Thoracic aorta (tissue), 2 donors: ENCODE measurements around the gene IFIT5. TPM values are rescaled to one million over a fixed set of nuclear protein-coding genes. Genes with fewer than 3 reads are reported as not detected.

ENCODE experiments used
- ATAC-seq: fragments of 150-250 bp; one replicate; pipeline ENCODE4 v1.8.0; 2017; ENCODE audit warnings: low read depth; ENCODE audit not compliant: insufficient number of reproducible peaks, low FRiP score
- DNase-seq: peaks from one replicate; pipeline ENCODE4 v3.0.0-alpha.2; 2020; ENCODE audit warnings: low spot score
- H3K27ac ChIP-seq, 2 donors: fragments of 200-600 bp; sonication (generic); 1 replicate in 1 of 2; 2 replicates in 1 of 2; pipeline ENCODE4 v1.5.1; 2016; ENCODE audit warnings: mild to moderate bottlenecking in 2 of 2, moderate library complexity in 2 of 2
- H3K27me3 ChIP-seq: fragments of 200-600 bp; sonication (generic); replicated peaks from 2 replicates; pipeline ENCODE4 v1.6.0; 2016; ENCODE audit warnings: mild to moderate bottlenecking; ENCODE audit not compliant: insufficient read depth
- H3K36me3 ChIP-seq: fragments of 200-600 bp; sonication (generic); one replicate; pipeline ENCODE4 v1.5.1; 2016
- H3K4me1 ChIP-seq, 2 donors: fragments of 200-600 bp; sonication (generic); 1 replicate in 1 of 2; 2 replicates in 1 of 2; pipeline versions ENCODE4 v1.5.1 to v1.6.0; 2016; ENCODE audit warnings: low read depth in 2 of 2, mild to moderate bottlenecking in 1 of 2; ENCODE audit not compliant: control insufficient read depth in 1 of 2
- H3K4me3 ChIP-seq: fragments of 200-600 bp; sonication (generic); 2 replicates; pipeline ENCODE4 v1.5.1; 2016; ENCODE audit warnings: mild to moderate bottlenecking
- H3K9me3 ChIP-seq: fragments of 200-600 bp; sonication (generic); 2 replicates; pipeline ENCODE4 v1.5.1; 2016
- total RNA-seq, 2 donors: library from RNA; depleted of rRNA; stranded (reverse); fragments of >200 nt; gene quantifications; one replicate each; pipeline versions ENCODE4 v1.1.0 to v1.2.3, GENCODE V29; 2016
- TF ChIP-seq, protein P1 (sequence below): fragments of 200-600 bp; sonication (generic); IDR thresholded peaks from one replicate; pipeline ENCODE4 v1.5.1; 2019; ENCODE audit warnings: antibody characterized with exemption

Gene IFIT5
- 10 to 100 TPM; 19.5 to 24.8 TPM for total RNA-seq

- no peaks in the 10 kb centered on the region for H3K27me3 ChIP-seq
- no peaks in the 10 kb centered on the region for H3K36me3 ChIP-seq
- peak; percentile 72 for ATAC-seq
- peaks cover 10 to 38% of the 10 kb centered on the region in 2 donors for H3K4me1 ChIP-seq
- TF ChIP-seq, protein P1, sequence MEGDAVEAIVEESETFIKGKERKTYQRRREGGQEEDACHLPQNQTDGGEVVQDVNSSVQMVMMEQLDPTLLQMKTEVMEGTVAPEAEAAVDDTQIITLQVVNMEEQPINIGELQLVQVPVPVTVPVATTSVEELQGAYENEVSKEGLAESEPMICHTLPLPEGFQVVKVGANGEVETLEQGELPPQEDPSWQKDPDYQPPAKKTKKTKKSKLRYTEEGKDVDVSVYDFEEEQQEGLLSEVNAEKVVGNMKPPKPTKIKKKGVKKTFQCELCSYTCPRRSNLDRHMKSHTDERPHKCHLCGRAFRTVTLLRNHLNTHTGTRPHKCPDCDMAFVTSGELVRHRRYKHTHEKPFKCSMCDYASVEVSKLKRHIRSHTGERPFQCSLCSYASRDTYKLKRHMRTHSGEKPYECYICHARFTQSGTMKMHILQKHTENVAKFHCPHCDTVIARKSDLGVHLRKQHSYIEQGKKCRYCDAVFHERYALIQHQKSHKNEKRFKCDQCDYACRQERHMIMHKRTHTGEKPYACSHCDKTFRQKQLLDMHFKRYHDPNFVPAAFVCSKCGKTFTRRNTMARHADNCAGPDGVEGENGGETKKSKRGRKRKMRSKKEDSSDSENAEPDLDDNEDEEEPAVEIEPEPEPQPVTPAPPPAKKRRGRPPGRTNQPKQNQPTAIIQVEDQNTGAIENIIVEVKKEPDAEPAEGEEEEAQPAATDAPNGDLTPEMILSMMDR, result no peak
- peak within 1 kb of the TSS; percentile 92 to 95 for H3K27ac ChIP-seq
- H3K4me3 ChIP-seq, result peak within 1 kb of the TSS; percentile 96
- DNase-seq, result no peak
- no peaks in the 10 kb centered on the region for H3K9me3 ChIP-seq
Measured at GRCh38 chr10:89414146-89414878, at the start of gene IFIT5. IFIT5 (plus strand) TSS chr10:89414568; CDS start chr10:89414799, 231 bp downstream.

GRCh38 chr10:89367529-89367928 is 46.8 kb upstream of the IFIT5 start:
- ATAC-seq (peak; percentile 29), DNase-seq (no peak)
- Histone ChIP-seq H3K27me3 (no peaks in the 10 kb centered on the region), H3K27ac (peak overlapping the region in 1 of 2 donors; percentile 25), H3K4me3 (no peak overlapping the region), H3K9me3 (no peaks in the 10 kb centered on the region), H3K36me3 (no peaks in the 10 kb centered on the region), H3K4me1 (peaks cover 15 to 36% of the 10 kb centered on the region in 2 donors)
- TF ChIP-seq, protein P1, result no peak

DNA sequence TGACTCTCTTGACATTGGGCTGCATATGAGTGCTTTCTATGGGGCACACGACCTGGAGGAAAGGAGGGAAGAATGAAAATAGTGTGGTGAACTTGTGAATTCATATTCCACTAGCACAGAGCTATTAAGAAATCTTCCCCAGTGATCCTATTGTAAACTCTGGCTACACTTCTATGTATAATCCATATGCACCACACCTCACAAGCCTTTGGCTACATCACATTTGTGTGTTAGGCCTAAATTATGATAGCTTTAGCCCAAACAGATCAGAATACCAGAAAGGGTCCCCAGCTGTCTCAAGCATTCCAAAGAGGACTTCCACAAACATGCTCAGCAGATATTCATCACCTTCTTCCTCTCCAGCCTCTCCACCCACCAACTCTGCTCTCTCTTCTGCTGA is 46.2 kb upstream of the IFIT5 start:
- TF ChIP-seq, protein P1, result no peak
- Histone ChIP-seq H3K4me1 (peaks cover 15 to 36% of the 10 kb centered on the region in 2 donors), H3K27ac (no peak overlapping the region), H3K9me3 (no peaks in the 10 kb centered on the region), H3K4me3 (no peak overlapping the region), H3K36me3 (no peaks in the 10 kb centered on the region), H3K27me3 (no peaks in the 10 kb centered on the region)
- no peak for ATAC-seq
- DNase-seq, result no peak

GRCh38 chr10:89369156-89370105 is 44.9 kb upstream of the IFIT5 start:
- no peak overlapping the region for H3K27ac ChIP-seq
- DNase-seq (no peak), ATAC-seq (no peak)
- TF ChIP-seq, protein P1, result no peak
- H3K4me1 ChIP-seq, result peaks cover 9 to 39% of the 10 kb centered on the region in 2 donors
- no peaks in the 10 kb centered on the region for H3K27me3 ChIP-seq
- no peak overlapping the region for H3K4me3 ChIP-seq
- H3K9me3 ChIP-seq, result no peaks in the 10 kb centered on the region
- no peaks in the 10 kb centered on the region for H3K36me3 ChIP-seq

DNA sequence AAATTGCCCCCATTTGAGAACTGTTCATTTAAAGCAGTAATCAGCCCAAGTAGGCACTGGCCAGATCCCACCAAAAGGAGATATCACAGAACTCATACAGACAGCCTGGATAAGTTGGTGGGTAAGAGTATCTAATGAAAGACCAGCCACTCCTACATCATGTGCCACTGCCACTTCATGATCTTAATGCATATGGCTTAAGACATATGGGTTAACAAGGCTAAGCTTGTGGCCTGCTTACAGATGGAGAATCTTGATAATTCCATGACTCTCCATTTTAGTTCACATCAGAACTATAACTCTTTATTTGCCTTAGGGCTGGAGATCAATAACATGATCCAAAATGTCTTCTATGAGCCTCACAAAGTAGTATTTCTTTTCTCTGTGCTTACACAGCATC is 43.3 kb upstream of the IFIT5 start:
- Histone ChIP-seq H3K27ac (no peak overlapping the region), H3K4me1 (peaks cover 16 to 41% of the 10 kb centered on the region in 2 donors), H3K9me3 (no peaks in the 10 kb centered on the region), H3K4me3 (no peak overlapping the region), H3K27me3 (no peaks in the 10 kb centered on the region), H3K36me3 (no peaks in the 10 kb centered on the region)
- TF ChIP-seq, protein P1, result no peak
- DNase-seq, result no peak
- ATAC-seq, result no peak
